ENCODE data around the gene SPIB. TPM values are rescaled to one million over a fixed set of nuclear protein-coding genes. Genes with fewer than 3 reads are reported as not detected.

Gene SPIB
- total and polyA plus RNA-seq, 2 of the 4 experiments (the other 2 are of a cell fraction) = not detected

GRCh38 chr19:50449236-50449899 is 30.6 kb downstream of the SPIB start:
- no peak overlapping the region for H3K18ac ChIP-seq (ENCODE audit: low read depth, low read length)
- no peak overlapping the region for H4K5ac ChIP-seq (ENCODE audit: low read depth, low read length)
- no peak overlapping the region for H3K23ac ChIP-seq (ENCODE audit: low read depth, low read length)
- POLR2A ChIA-PET (ENCODE audit: unreplicated experiment) = no interaction called here
- WGBS, 2 experiments (ENCODE audit: extremely low coverage in 2 of 2, insufficient read length in 1 of 2) = 65% methylated on average over 7 of the region's 14 CpGs; no CpG with 5 or more reads in 1 of the 2 experiments
- no peak overlapping the region for H3K4ac ChIP-seq (ENCODE audit: low read depth, low read length)
- H2AK9ac ChIP-seq (replicated peaks; ENCODE audit: low read depth, low read length, poor library complexity) = no peak overlapping the region
- H2AFZ ChIP-seq (replicated peaks; ENCODE audit: low read length, poor library complexity) = no peak overlapping the region
- no peak overlapping the region for H4K8ac ChIP-seq (ENCODE audit: low read depth in 2 of 2, low read length in 2 of 2)
- H2BK120ac ChIP-seq (ENCODE audit: low read depth, low read length) = no peak overlapping the region
- no peaks in the 10 kb centered on the region for H4K20me1 ChIP-seq (ENCODE audit: insufficient read depth, low read length)
- dilution Hi-C loops (cut with HindIII; ENCODE audit: low sequenced_read_pairs, unreplicated experiment) = no loop called here
- DNase-seq = no peak
- H2AK5ac ChIP-seq (ENCODE audit: low read depth, low read length) = no peak overlapping the region
- H3K9me3 ChIP-seq (ENCODE audit: control insufficient read depth, insufficient read depth, low read length) = no peaks in the 10 kb centered on the region
- H3K9ac ChIP-seq (ENCODE audit: low read depth, low read length) = no peak overlapping the region
- no peak overlapping the region for H3K14ac ChIP-seq (replicated peaks; ENCODE audit: low read depth, low read length)
- no peak overlapping the region for H2BK15ac ChIP-seq (ENCODE audit: low read depth, low read length)
- no peak overlapping the region for H3K4me2 ChIP-seq (ENCODE audit: low read depth, low read length)
- CTCF ChIA-PET = no interaction called here
- no peak overlapping the region for H3K4me3 ChIP-seq (ENCODE audit: insufficient read depth, low read depth, low read length)
- no peaks in the 10 kb centered on the region for H3K36me3 ChIP-seq (ENCODE audit: control insufficient read depth, insufficient read depth, low read length)
- intact Hi-C loops (cut with micrococcal nuclease) = no loop called here
- no peak overlapping the region for H3K27ac ChIP-seq (ENCODE audit: insufficient read depth, low read length)
- H2BK5ac ChIP-seq (ENCODE audit: low read depth, low read length, poor library complexity, severe bottlenecking) = no peak overlapping the region
- no peak overlapping the region for H4K91ac ChIP-seq (ENCODE audit: insufficient read depth, low read depth, low read length)
- BruUV-seq (replicated peaks) = no TSS peak
- no peaks in the 10 kb centered on the region for H3K9me1 ChIP-seq (ENCODE audit: insufficient read depth, low read length)
- ATAC-seq (ENCODE audit: low read depth) = no peak
- no peaks in the 10 kb centered on the region for H3K4me1 ChIP-seq (ENCODE audit: control insufficient read depth, insufficient read depth, low read length)
- peaks cover 2% of the 10 kb centered on the region; the same call in 1 of the 2 replicates for H3K27me3 ChIP-seq (ENCODE audit: control insufficient read depth, insufficient read depth, low read length)
- H2BK20ac ChIP-seq (ENCODE audit: low read depth, low read length) = no peak overlapping the region
- in situ Hi-C loops (cut with MboI; ENCODE audit: low sequenced_read_pairs) = no loop called here
- no peak overlapping the region for H3K56ac ChIP-seq (ENCODE audit: extremely low read depth, insufficient read depth, low read length)
- TF ChIP-seq USF2 (IDR thresholded peaks at IDR 0.05; ENCODE audit: low read depth, low read length) (no peak), SMC3 (IDR thresholded peaks at IDR 0.05; ENCODE audit: low read depth, low read length) (no peak), CTCF (conservative IDR thresholded peaks at IDR 0.05; ENCODE audit: low read depth, low read length) (no peak), POLR2A (IDR thresholded peaks at IDR 0.05; ENCODE audit: low read depth, low read length) (no peak), RFX5 (IDR thresholded peaks at IDR 0.05; ENCODE audit: low read depth, low read length) (no peak), CEBPB (IDR thresholded peaks at IDR 0.05; ENCODE audit: low read depth, low read length) (no peak), CHD1 (IDR thresholded peaks at IDR 0.05; ENCODE audit: low read depth, low read length) (no peak), RAD21 (IDR thresholded peaks at IDR 0.05; ENCODE audit: low read length) (no peak), MAFK (IDR thresholded peaks at IDR 0.05; ENCODE audit: low read depth, low read length) (no peak)
- H3K79me1 ChIP-seq (ENCODE audit: low read depth in 1 of 2, low read length in 2 of 2) = no peaks in the 10 kb centered on the region
